Naive thymus-derived CD4-positive, alpha-beta T cell (primary cell): Measurements from ENCODE around the gene ADD3. TPM values are rescaled to one million over a fixed set of nuclear protein-coding genes. Genes with fewer than 3 reads are reported as not detected.

Source experiments
- ATAC-seq: fragments of 150-1000 bp; cut with Tn5 transposase; 2 replicates; pipeline ENCODE4 v1.10.0; 2021; ENCODE audit warnings: mild to moderate bottlenecking, moderate library complexity
- CTCF ChIA-PET: fragments of 350-600 bp; sonication (Branson Sonifier 250); formaldehyde crosslinking; loops from one replicate; lab custom pipeline; 2021; ENCODE audit warnings: antibody characterized with exemption; lab: Charles Lee
- POLR2A ChIA-PET: fragments of 350-600 bp; sonication (Branson Sonifier 250); formaldehyde crosslinking; loops from one replicate; lab custom pipeline; 2021; ENCODE audit warnings: antibody characterized with exemption, inconsistent platforms; lab: Charles Lee
- DNase-seq, 9 donors: peaks; one replicate each; pipeline versions ENCODE4 v3.0.0 to v3.0.0-alpha.2; 2020 to 2022; ENCODE audit warnings: mixed read lengths in 1 of 9
- H3K27ac ChIP-seq: one replicate; pipeline ENCODE4 v1.7.0; 2013; ENCODE audit warnings: mild to moderate bottlenecking, low read depth, low read length, moderate library complexity
- H3K27me3 ChIP-seq, 2 donors: one replicate each; pipeline ENCODE4 v1.7.0; 2013; ENCODE audit warnings: low read length in 2 of 2, mild to moderate bottlenecking in 2 of 2, moderate library complexity in 2 of 2; ENCODE audit not compliant: control insufficient read depth in 2 of 2, insufficient read depth in 2 of 2
- H3K36me3 ChIP-seq, 3 experiments: 1 replicate in 2 of 3; 2 replicates in 1 of 3; pipeline ENCODE4 v1.7.0; 2013; ENCODE audit warnings: low read length in 3 of 3, mild to moderate bottlenecking in 3 of 3, moderate library complexity in 1 of 3; ENCODE audit not compliant: insufficient read depth in 3 of 3, control insufficient read depth in 2 of 3
- H3K4me1 ChIP-seq, 2 donors: one replicate each; pipeline ENCODE4 v1.7.0; 2013; ENCODE audit warnings: low read length in 2 of 2, mild to moderate bottlenecking in 2 of 2, moderate library complexity in 1 of 2; ENCODE audit not compliant: control insufficient read depth in 2 of 2, insufficient read depth in 2 of 2
- H3K4me3 ChIP-seq: 2 replicates; pipeline ENCODE4 v1.7.0; 2013; ENCODE audit warnings: mild to moderate bottlenecking, low read length
- H3K9me3 ChIP-seq, 3 experiments: 1 replicate in 2 of 3; 2 replicates in 1 of 3; pipeline ENCODE4 v1.7.0; 2013; ENCODE audit warnings: low read length in 3 of 3; ENCODE audit not compliant: control insufficient read depth in 2 of 3
- H3K27ac Mint-ChIP-seq, 9 donors: one replicate each; pipeline ENCODE4 v1.8.0; 2020 to 2022; ENCODE audit warnings: mixed read lengths in 9 of 9, mild to moderate bottlenecking in 8 of 9, moderate library complexity in 5 of 9, inconsistent platforms in 2 of 9
- H3K27me3 Mint-ChIP-seq, 5 donors: one replicate each; pipeline ENCODE4 v1.8.0; 2021 to 2022; ENCODE audit warnings: mixed read lengths in 5 of 5, mild to moderate bottlenecking in 1 of 5
- H3K36me3 Mint-ChIP-seq, 5 donors: one replicate each; pipeline ENCODE4 v1.8.0; 2020 to 2022; ENCODE audit warnings: mixed read lengths in 5 of 5, mild to moderate bottlenecking in 3 of 5, inconsistent platforms in 1 of 5
- H3K4me1 Mint-ChIP-seq, 7 donors: one replicate each; pipeline ENCODE4 v1.8.0; 2020 to 2022; ENCODE audit warnings: mixed read lengths in 7 of 7, mild to moderate bottlenecking in 3 of 7, inconsistent platforms in 1 of 7
- H3K4me3 Mint-ChIP-seq, 10 donors: one replicate each; pipeline ENCODE4 v1.8.0; 2020 to 2022; ENCODE audit warnings: mild to moderate bottlenecking in 10 of 10, mixed read lengths in 10 of 10, moderate library complexity in 6 of 10, inconsistent platforms in 2 of 10
- H3K9me3 Mint-ChIP-seq, 11 donors: one replicate each; pipeline ENCODE4 v1.8.0; 2020 to 2022; ENCODE audit warnings: mixed read lengths in 11 of 11, mild to moderate bottlenecking in 4 of 11, inconsistent platforms in 1 of 11, moderate library complexity in 1 of 11
- intact Hi-C, 2 donors: fragments of 100-400 bp; cut with micrococcal nuclease; formaldehyde crosslinking; loops; one replicate each; pipeline ENCODE4 v1.15.1; 2023
- polyA plus RNA-seq, 2 donors: library from polyadenylated mRNA; unstranded; fragments of 300-500 nt; fragmentation: Illumina TruSeq; gene quantifications; one replicate each; pipeline ENCODE4 v1.2.3, GENCODE V29; 2021
- total RNA-seq, 6 experiments: library from RNA in 5 of 6; stranded (reverse) in 5 of 6; gene quantifications; 1 replicate in 5 of 6; 2 replicates in 1 of 6; pipeline ENCODE4 v1.2.3 and lab custom pipeline; 2021 to 2026

Gene ADD3, protein sequence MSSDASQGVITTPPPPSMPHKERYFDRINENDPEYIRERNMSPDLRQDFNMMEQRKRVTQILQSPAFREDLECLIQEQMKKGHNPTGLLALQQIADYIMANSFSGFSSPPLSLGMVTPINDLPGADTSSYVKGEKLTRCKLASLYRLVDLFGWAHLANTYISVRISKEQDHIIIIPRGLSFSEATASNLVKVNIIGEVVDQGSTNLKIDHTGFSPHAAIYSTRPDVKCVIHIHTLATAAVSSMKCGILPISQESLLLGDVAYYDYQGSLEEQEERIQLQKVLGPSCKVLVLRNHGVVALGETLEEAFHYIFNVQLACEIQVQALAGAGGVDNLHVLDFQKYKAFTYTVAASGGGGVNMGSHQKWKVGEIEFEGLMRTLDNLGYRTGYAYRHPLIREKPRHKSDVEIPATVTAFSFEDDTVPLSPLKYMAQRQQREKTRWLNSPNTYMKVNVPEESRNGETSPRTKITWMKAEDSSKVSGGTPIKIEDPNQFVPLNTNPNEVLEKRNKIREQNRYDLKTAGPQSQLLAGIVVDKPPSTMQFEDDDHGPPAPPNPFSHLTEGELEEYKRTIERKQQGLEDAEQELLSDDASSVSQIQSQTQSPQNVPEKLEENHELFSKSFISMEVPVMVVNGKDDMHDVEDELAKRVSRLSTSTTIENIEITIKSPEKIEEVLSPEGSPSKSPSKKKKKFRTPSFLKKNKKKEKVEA
- total RNA-seq (100 to 1,000 TPM; 281 to 463 (median 342) TPM), polyA plus RNA-seq (100 to 1,000 TPM; 502 to 535 TPM), total RNA-seq (lab: John Stamatoyannopoulos, UW) (561 reads per million, percentile 98 among the genes with 10 or more reads in this experiment)

GRCh38 chr10:110007701-110008517 is at the start of gene ADD3:
Gene ADD3, plus strand, starts transcription at chr10:110007984. Its CDS starts 92,670 bp downstream, at chr10:110100654.
- H3K27ac Mint-ChIP-seq, result peak within 1 kb of the TSS in 7 of 9 donors; percentile 91 to 98 (median 94)

GRCh38 chr10:109958059-109958458 is 49.7 kb upstream of the ADD3 start:
- Mint-ChIP-seq H3K27me3 (peaks cover 0 to 10% (median 0%) of the 10 kb centered on the region in 5 donors), H3K27ac (peak overlapping the region in 1 of 9 donors; percentile 11), H3K4me3 (no peak overlapping the region), H3K9me3 (peaks cover 0 to 5% (median 0%) of the 10 kb centered on the region in 11 donors), H3K36me3 (no peaks in the 10 kb centered on the region), H3K4me1 (peaks cover 0 to 15% (median 0%) of the 10 kb centered on the region in 7 donors)
- ATAC-seq, result no peak
- ChIA-PET POLR2A (no interaction called here), CTCF (interaction anchor here (0.8 to 1.1 kb wide), 2 partner anchors 24 to 180 kb away, joined by 3 read pairs; no protein-coding TSS in a partner anchor)
- Histone ChIP-seq H3K4me3 (no peak overlapping the region), H3K27me3 (no peaks in the 10 kb centered on the region), H3K36me3 (no peaks in the 10 kb centered on the region), H3K27ac (no peak overlapping the region), H3K4me1 (no peaks in the 10 kb centered on the region), H3K9me3 (no peaks in the 10 kb centered on the region)
- DNase-seq, result no peak
- intact Hi-C loops, result loop anchor here in 1 of 2 donors (5.0 kb wide), 1 partner anchor 76 kb away; no protein-coding TSS in a partner anchor

More at GRCh38 chr10:110007701-110008517, at the start of gene ADD3:
- Histone ChIP-seq H3K27ac (peak within 1 kb of the TSS; percentile 88), H3K27me3 (no peaks in the 10 kb centered on the region), H3K4me1 (peaks cover 33 to 36% of the 10 kb centered on the region in 2 donors), H3K4me3 (peak within 1 kb of the TSS; percentile 66), H3K36me3 (peaks cover 0 to 17% (median 0%) of the 10 kb centered on the region in 3 experiments), H3K9me3 (no peaks in the 10 kb centered on the region)
- ATAC-seq (peak; percentile 86), DNase-seq (peak; percentile 82 to 93 (median 90))
- H3K4me3 Mint-ChIP-seq, result peak within 1 kb of the TSS in 2 of 10 donors; percentile 99 to 100
- intact Hi-C loops, result loop anchor here (1.0 to 10.0 kb wide), 18 partner anchors 8 to 911 kb away; partner anchors contain the start of genes BBIP1 (in 2 of the 2), SHOC2 (in 2 of the 2), SMC3 (in 2 of the 2) and SMNDC1 (in 2 of the 2)
- no peaks in the 10 kb centered on the region for H3K9me3 Mint-ChIP-seq
- H3K36me3 Mint-ChIP-seq, result peaks cover 0 to 4% (median 0%) of the 10 kb centered on the region in 5 donors
- peaks cover 28 to 54% (median 44%) of the 10 kb centered on the region in 7 donors for H3K4me1 Mint-ChIP-seq
- CTCF ChIA-PET, result interaction anchor here (0.6 to 1.3 kb wide), 5 partner anchors 16 to 977 kb away, joined by 3 to 5 read pairs (median 4); no protein-coding TSS in a partner anchor
- POLR2A ChIA-PET, result interaction anchor here (0.7 to 2.7 kb wide), 31 partner anchors 8 to 205 kb away, joined by 3 to 20 read pairs (median 4); partner anchors contain the start of gene MXI1
- peaks cover 0 to 6% (median 0%) of the 10 kb centered on the region in 5 donors for H3K27me3 Mint-ChIP-seq

DNA sequence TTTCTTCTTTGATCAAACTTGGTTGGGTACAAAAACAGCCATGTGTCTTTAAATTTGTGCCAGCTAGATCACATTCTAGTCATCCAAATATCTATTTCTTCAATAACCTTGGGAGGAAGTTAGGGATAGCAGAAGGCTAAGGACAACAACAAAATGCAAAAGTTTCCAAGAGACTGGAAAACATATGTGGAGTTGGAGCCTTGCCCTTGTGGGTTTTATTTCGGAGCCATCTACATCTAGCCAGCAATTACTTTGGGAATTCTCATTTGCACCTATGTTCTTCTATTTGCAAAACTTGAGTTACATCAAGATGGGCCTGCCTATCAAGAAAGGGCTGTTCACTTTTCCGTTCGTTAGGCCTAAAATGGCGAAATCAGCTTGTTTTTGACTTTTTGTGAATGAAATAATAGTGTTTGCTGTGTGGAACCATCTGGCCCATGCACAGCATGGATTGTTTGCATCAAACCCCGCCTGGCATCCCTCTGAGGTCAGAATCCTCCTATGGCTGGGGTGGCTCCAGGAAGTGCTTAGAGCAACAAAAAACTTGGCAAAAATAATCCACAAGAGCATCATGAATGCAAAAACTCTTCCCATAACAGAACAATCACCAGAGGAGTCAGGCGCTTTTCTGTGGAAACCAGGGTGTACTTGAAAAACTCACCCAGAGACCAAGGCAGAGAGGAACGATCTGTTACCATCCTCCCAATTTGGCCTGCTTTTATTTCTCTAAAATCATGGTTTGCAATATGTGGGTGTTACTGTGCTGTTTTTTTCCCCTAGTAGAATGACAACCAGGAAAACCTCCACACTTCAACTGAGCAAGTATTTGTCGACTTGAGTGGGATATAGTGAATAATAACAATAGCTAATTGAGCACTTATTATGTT is 48.3 kb upstream of the ADD3 start:
- POLR2A ChIA-PET, result no interaction called here
- ATAC-seq (no peak), DNase-seq (no peak)
- CTCF ChIA-PET, result no interaction called here
- intact Hi-C loops, result loop anchor here in 1 of 2 donors (5.0 kb wide), 1 partner anchor 77 kb away; no protein-coding TSS in a partner anchor
- H3K27ac Mint-ChIP-seq, result no peak overlapping the region
- H3K36me3 ChIP-seq, result no peaks in the 10 kb centered on the region
- peaks cover 0 to 10% (median 0%) of the 10 kb centered on the region in 5 donors for H3K27me3 Mint-ChIP-seq
- H3K4me1 Mint-ChIP-seq, result peaks cover 0 to 8% (median 0%) of the 10 kb centered on the region in 7 donors
- no peak overlapping the region for H3K4me3 Mint-ChIP-seq
- H3K9me3 ChIP-seq, result no peaks in the 10 kb centered on the region
- no peak overlapping the region for H3K27ac ChIP-seq
- H3K9me3 Mint-ChIP-seq, result peaks cover 0 to 5% (median 0%) of the 10 kb centered on the region in 11 donors
- H3K36me3 Mint-ChIP-seq, result no peaks in the 10 kb centered on the region
- H3K4me1 ChIP-seq, result no peaks in the 10 kb centered on the region
- no peaks in the 10 kb centered on the region for H3K27me3 ChIP-seq
- H3K4me3 ChIP-seq, result no peak overlapping the region

DNA sequence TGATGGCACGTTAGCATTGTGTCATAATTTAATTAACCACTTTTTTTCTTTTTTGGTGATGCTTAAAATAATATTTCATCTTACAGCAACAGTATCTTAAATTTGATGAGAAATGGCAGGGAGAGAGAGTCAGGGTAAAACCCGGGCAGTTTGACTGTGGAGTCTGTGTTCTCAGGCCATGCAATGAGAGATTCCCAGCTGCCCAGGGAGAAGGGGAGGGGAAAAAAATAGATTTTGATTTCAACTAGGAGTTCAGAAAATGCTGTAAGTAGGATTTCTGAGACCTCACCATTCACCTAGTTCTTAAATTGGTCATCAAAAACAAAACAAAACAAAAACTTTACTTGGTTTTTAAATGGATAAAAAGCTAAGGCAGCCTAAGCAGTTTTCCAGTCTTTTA is 47.1 kb upstream of the ADD3 start:
- peaks cover 0 to 5% (median 0%) of the 10 kb centered on the region in 11 donors for H3K9me3 Mint-ChIP-seq
- H3K27ac Mint-ChIP-seq, result no peak overlapping the region
- ChIA-PET CTCF (no interaction called here), POLR2A (no interaction called here)
- no peak overlapping the region for H3K27ac ChIP-seq
- H3K9me3 ChIP-seq, result no peaks in the 10 kb centered on the region
- H3K27me3 Mint-ChIP-seq, result peaks cover 0 to 11% (median 0%) of the 10 kb centered on the region in 5 donors
- H3K36me3 Mint-ChIP-seq, result no peaks in the 10 kb centered on the region
- intact Hi-C loops, result no loop called here
- peaks cover 0 to 4% (median 0%) of the 10 kb centered on the region in 7 donors for H3K4me1 Mint-ChIP-seq
- no peaks in the 10 kb centered on the region for H3K27me3 ChIP-seq
- H3K36me3 ChIP-seq, result no peaks in the 10 kb centered on the region
- no peak overlapping the region for H3K4me3 ChIP-seq
- H3K4me1 ChIP-seq, result no peaks in the 10 kb centered on the region
- no peak for DNase-seq
- ATAC-seq, result no peak
- no peak overlapping the region for H3K4me3 Mint-ChIP-seq

DNA sequence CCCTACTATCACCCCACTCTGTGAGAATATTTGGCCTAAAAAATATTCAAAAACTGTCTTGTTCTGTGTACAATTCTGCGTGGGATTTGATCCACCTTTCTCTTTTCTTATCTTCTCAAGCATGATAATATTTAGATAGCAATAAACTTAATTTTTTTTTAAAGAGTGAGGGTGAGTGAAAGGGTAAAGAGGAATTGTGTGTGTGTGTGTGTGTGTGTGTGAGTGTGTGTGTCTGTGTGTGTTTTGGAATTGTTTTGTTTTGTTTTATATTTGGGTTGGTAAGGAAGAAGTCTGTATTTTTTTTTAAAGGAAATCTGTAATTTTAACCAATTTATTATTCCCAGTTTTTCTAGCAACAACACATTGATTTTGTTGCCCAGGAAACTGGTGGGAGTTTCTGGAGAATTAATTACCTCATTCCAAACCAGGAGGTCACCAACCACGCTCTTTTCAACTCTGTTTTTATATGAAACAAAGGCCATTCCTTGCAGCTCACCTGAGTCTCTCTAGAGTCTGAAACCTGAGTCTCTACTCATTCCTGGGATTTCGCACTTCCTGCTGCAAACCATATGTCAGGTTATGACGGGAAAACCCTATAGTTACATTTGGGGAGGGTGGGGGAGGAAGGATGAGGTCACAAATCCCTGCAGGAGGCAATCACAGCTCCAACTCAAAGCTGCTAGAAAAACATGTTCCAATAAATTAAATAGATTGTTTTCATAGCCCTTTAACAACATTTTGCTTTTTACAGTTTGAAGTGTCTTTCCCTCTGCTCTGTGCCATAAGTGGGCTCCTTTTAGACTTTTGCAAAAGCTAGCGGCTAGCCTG is 46.4 kb upstream of the ADD3 start:
- no peak for ATAC-seq
- Mint-ChIP-seq H3K9me3 (peaks cover 0 to 5% (median 0%) of the 10 kb centered on the region in 11 donors), H3K4me3 (no peak overlapping the region), H3K27ac (no peak overlapping the region), H3K4me1 (peaks cover 0 to 4% (median 0%) of the 10 kb centered on the region in 7 donors), H3K27me3 (peaks cover 0 to 11% (median 0%) of the 10 kb centered on the region in 5 donors), H3K36me3 (no peaks in the 10 kb centered on the region)
- ChIA-PET CTCF (no interaction called here), POLR2A (no interaction called here)
- H3K9me3 ChIP-seq, result no peaks in the 10 kb centered on the region
- intact Hi-C loops, result no loop called here
- no peaks in the 10 kb centered on the region for H3K36me3 ChIP-seq
- no peak overlapping the region for H3K4me3 ChIP-seq
- no peaks in the 10 kb centered on the region for H3K4me1 ChIP-seq
- no peak for DNase-seq
- no peak overlapping the region for H3K27ac ChIP-seq
- no peaks in the 10 kb centered on the region for H3K27me3 ChIP-seq
